ENCODE results near the gene DHX16.
"Not testable (repeated sequence)": the region's sequence is repeated elsewhere in the genome, so short reads cannot be mapped to it uniquely, and the experiment has no call there.

DHX16 gene

DNA sequence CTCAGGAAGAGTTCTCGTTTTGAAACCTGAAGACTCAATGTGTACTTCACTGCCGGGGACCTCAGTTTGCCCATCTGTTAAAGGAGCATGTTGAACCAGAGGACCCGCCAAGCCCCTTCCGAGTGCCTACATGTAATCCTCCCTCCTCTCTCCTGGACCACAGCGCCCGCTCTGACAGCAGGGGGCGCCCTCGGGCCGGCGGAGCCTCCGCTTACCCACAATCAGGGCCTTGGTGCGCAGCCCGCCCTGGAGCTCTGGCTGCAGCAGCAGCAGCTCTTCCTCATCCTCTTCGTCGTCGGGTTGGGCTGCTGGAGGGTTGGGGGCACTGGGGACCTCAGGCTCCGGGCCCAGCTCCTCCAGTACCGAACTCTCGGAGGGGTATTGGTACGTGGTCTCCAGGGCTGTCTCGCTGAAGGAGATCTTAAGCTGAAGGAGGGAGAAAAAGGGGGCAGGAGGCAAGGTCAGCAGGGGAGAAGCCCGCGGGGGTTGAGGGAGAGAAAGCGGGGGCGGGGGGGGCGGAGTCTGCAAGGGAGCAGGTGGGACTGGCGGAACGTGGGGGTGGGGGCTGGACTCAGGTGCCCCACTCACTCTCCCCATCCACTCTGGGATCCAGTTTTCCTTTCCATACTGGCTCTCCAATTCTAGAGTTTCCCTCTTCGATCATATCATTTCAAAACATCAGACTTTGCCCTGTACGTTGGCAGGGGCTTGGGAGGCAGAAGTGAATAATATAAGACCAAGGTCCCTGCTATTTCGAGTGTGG lies 6.3 kb upstream of the DHX16 start:
- DNase-seq, result peak; percentile 76

- DNase-seq, result no peak
Observed at GRCh38 chr6:30676660-30677285, 4.0 kb upstream of the DHX16 start.

DNA sequence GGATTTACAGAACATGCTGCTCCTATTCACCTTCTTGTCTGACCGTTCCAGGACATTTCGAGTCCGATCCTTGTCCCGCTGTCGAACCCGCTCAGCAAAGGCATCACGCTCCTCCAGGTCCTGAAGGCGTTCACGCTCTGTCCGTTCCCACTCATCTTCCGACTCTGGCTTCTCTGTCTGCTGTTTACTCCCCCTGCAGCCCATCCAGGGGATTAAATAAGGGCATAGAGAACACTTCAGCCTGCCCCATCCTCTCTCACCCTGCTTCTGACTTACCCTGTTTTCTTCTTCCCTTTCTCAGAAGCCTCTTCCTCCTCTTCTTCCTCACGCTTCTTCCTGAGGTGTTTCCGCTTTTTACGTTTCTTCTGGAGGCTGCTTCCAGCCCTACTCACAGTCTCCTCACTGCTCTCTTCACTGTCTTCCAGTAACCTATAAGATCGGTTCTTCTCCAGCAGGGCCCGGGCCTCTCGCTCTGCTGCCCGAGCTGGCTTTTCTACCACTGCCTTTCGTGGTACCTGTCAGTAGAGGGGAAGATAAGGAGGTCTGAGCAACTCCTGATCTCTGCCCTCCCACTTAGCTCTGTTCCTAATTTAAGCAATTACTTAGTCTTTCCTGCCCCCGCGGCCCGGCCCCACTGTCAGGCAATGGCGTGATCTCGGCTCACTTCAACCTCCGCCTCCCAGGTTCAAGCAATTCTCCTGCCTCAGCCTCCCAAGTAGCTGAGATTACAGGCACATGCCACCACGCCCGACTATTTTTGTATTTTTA lies 1.9 kb downstream of the DHX16 start:
- DNase-seq, result no peak

DNA sequence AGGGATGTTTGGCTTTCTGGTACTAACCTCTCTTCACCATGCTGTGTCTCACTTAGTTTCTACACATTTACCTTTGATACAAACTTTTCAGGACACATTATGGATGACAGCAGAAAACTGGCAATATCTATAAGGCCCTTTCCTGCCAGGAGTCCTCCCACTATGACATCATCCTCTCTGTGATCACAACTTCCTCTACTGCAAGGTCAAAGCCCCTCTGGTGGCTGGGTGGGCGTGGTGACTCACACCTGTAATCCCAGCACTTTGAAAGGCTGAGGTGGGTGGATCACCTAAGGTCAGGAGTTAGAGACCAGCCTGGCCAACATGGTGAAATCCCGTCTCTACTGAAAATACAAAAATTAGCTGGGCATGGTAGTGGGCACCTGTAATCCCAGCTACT lies 6.5 kb downstream of the DHX16 start:
- peak; percentile 51 for DNase-seq

- no peak for DNase-seq
Observed at GRCh38 chr6:30664994-30665767, 7.6 kb downstream of the DHX16 start.

DNA sequence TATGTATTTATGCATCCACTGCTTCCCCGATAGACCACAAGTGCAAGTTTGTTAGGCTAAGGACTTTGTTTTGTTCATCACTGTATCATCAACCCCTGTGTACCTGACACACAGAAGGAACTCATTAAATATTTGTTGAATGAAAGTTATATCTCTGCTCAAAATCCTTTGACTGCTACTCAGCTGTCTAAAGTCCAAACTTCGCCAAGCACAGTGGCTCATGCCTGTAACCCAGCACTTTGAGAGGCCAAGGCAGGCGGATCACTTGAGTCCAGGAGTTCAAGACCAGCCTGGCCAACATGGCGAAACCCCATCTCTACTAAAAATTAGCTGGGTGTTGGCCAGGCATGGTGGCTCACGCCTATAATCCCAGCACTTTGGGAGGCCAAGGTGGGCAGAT lies 14.9 kb downstream of the DHX16 start:
- DNase-seq, result not testable (repeated sequence)

DNA sequence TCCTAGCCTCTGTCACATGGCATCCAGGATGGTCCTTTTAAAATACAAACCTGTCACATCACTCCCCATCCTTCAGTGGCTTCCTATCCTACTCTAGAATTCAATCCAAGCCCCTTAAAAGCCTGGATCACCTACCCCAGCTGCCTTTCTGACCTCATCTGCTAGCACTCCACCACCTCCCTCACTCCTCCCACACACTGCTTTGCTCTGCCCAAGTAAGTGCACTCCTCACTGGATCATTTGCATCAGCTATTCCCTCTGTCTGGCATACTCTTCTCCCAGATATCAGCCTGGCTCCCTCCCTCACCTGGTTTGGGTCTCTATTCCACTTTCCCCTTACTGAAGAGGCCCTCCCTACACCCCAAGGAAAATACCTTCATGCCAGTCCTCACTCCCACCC lies 15.4 kb downstream of the DHX16 start:
- DNase-seq, result no peak

- peak; percentile 76 for DNase-seq
Observed at GRCh38 chr6:30656513-30656912, 16.3 kb downstream of the DHX16 start.

GRCh38 chr6:30655743-30656094 lies 17.1 kb downstream of the DHX16 start:
- no peak for DNase-seq

GRCh38 chr6:30654798-30655742 lies 17.7 kb downstream of the DHX16 start:
- DNase-seq, result no peak

DNA sequence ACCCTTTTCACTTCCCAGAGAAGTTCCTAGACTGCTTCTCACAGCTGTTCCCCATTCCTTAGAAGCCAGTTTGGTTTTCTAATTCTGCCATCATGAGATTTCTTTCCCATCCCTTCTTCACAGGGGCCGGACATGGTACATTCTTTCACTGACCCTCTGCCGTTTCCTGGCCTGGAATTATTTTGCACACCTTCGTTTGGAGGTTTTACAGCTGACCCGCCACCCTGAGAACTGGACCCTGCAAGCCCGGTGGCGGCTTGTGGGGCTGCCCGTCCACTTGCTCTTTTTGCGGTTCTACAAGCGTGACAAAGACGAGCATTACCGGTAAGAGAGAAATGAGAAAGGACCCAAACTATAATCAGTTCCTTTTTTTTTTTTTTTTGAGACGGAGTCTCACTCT lies 21.7 kb downstream of the DHX16 start:
- no peak for DNase-seq

GRCh38 chr6:30647242-30648116 lies 25.3 kb downstream of the DHX16 start:
- peak; percentile 76 for DNase-seq

- peak; percentile 94 for DNase-seq
Observed at GRCh38 chr6:30646450-30647241, 26.2 kb downstream of the DHX16 start, which contains the start of gene C6orf136. TSS of gene C6orf136 (plus strand) at chr6:30647133. CDS start at chr6:30647232, 99 bp downstream.

GRCh38 chr6:30645989-30646388 lies 26.8 kb downstream of the DHX16 start:
- no peak for DNase-seq

- no peak for DNase-seq
Observed at GRCh38 chr6:30644769-30645168, 28.0 kb downstream of the DHX16 start.

DNA sequence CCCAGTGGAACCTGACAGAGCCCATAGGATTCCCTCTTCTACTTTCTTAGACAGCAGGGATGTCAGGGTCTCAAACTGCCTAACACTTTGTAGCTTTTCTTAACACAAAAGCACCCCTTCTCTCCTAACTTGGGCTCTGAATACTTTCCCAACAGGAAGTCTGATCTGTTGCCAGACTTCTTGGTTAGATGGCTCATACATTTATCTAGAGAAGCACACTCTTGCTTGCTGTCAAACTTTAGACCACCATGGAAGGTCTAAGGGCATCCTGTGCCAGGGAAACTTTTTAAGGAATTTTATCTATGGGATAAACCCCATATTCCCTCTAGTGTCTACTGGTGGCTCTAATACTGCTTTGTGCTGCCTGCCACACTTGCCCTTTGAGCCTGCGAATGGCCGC lies 29.1 kb downstream of the DHX16 start:
- DNase-seq, result no peak

- no peak for DNase-seq
Observed at GRCh38 chr6:30641048-30641447, 31.8 kb downstream of the DHX16 start.

- peak; percentile 6 for DNase-seq
Observed at GRCh38 chr6:30640481-30640880, 32.3 kb downstream of the DHX16 start.

DNA sequence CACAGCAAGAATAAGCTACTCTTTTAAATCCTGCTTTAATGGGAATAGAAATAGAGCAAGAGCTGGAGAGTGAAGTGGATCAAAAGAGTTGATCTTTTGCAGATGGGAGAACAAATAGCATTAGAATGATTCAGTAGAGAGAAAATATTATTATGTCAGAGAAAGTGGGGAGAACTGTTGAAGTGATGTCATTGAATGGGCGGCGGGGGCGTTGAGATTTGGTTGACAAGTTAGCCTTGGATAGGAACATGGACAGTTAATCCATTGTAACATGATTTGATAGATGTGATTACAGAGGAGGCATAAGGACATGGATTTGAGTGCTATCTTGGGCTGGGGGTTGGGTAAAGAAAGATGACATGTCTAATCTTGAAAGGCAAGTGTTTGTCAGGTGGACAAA lies 37.0 kb downstream of the DHX16 start:
- DNase-seq, result no peak
